Activated CD8-positive, alpha-beta memory T cell treated with anti-CD3 and anti-CD28 coated beads for 36 hours (primary cell): Measurements from ENCODE around the gene LUC7L3. TPM values are rescaled to one million over a fixed set of nuclear protein-coding genes. Genes with fewer than 3 reads are reported as not detected.
"Not testable (repeated sequence)": the region's sequence is repeated elsewhere in the genome, so short reads cannot be mapped to it uniquely, and the experiment has no call there.

Source experiments
- CTCF ChIA-PET: fragments of 350-600 bp; sonication (Branson Sonifier 250); formaldehyde crosslinking; loops from one replicate; lab custom pipeline; 2021; ENCODE audit warnings: antibody characterized with exemption; lab: Charles Lee
- POLR2A ChIA-PET: fragments of 350-600 bp; sonication (Branson Sonifier 250); formaldehyde crosslinking; loops from one replicate; lab custom pipeline; 2021; ENCODE audit warnings: antibody characterized with exemption; lab: Charles Lee
- total RNA-seq, 2 experiments: library from RNA; stranded (reverse); gene quantifications; one replicate each; pipeline ENCODE4 v1.2.3, GENCODE V29; 2021

Gene LUC7L3, protein sequence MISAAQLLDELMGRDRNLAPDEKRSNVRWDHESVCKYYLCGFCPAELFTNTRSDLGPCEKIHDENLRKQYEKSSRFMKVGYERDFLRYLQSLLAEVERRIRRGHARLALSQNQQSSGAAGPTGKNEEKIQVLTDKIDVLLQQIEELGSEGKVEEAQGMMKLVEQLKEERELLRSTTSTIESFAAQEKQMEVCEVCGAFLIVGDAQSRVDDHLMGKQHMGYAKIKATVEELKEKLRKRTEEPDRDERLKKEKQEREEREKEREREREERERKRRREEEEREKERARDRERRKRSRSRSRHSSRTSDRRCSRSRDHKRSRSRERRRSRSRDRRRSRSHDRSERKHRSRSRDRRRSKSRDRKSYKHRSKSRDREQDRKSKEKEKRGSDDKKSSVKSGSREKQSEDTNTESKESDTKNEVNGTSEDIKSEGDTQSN
- total RNA-seq = 100 to 1,000 TPM; 107 to 112 TPM

DNA sequence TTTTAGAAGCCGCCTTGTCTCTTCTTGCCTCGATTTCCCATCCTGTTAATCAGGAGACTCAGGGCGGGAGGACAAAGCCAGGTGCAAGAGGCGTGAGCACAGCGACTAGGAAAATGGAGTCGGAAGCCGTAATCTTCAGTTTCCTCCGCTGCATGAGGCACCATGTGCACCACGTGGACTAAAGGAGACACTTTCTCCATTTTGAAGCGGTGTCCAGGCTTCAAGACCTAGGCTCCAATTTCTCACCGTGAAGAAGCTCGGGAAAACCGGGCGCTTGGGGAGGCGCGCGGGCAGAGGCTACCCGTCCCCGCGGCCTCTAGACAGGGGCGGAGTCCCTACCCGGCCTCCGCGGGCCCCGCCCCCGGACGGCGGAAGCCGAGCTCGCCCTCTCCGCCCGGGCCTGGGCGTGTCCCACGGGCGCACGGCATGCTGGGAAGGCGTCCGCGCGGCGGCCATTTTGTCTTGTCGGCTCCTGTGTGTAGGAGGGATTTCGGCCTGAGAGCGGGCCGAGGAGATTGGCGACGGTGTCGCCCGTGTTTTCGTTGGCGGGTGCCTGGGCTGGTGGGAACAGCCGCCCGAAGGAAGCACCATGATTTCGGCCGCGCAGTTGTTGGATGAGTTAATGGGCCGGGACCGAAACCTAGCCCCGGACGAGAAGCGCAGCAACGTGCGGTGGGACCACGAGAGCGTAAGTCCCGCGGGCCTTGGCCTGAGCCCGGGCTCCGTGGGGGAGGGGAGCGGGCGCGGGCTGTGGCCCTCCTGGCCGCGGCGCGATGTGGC is at the start of gene LUC7L3:
Gene LUC7L3 (plus strand): TSS at position 460 of the 780 bp plus-strand sequence. CDS start 130 bp downstream, at position 590.
- CTCF ChIA-PET = interaction anchor here (0.6 to 1.0 kb wide), 2 partner anchors 11 to 20 kb away, joined by 3 to 4 read pairs; no protein-coding TSS in a partner anchor
- POLR2A ChIA-PET = interaction anchor here (0.5 to 1.8 kb wide), 7 partner anchors 9 to 320 kb away, joined by 3 to 7 read pairs (median 5); partner anchors contain the start of genes ANKRD40 and TOB1

DNA sequence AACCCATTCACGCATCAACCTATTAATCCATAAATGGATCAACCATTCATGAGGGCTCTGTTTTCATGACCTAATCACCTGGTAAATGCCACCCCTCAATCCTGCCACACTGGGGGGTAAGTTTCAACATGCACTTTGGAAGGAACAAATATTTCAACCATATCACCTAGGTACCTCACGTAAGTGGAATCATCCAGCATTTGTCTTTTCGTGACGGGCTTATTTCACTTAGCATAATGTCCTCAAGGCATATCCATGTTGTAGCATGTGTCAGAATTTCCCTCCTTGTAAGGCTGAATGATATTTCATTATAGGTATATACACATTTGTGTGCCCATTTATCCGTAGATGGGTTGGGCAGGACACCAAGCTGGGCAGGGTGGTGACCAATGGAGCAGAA is 47.3 kb upstream of the LUC7L3 start:
- POLR2A ChIA-PET = no interaction called here

DNA sequence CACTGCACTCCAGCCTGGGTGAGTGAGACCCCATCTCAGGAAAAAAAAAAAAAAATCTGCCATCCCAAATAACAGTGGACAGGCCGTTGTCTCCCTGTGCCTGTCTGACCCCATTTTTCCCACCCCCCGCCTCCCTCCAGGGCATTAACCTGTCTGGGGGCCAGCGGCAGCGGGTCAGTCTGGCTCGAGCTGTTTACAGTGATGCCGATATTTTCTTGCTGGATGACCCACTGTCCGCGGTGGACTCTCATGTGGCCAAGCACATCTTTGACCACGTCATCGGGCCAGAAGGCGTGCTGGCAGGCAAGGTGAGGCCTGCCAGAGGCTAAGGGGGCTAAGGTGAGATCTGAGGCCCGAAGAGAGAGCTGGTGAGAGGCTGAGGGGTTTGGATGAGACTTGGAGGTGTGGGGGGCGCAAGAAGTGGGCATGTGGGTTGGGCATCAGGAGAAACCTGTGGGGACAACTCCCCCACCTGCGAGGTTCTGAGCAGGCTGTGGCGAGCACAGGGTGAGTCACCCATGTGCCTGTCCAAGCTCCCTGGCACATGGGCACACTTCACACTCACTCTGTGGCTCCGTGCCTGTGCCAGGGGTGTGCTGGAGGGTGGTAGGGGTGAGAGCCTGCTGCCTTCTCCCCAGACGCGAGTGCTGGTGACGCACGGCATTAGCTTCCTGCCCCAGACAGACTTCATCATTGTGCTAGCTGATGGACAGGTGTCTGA is 46.4 kb upstream of the LUC7L3 start:
- CTCF ChIA-PET = no interaction called here
- POLR2A ChIA-PET = no interaction called here

More for the DNA sequence above, 47.3 kb upstream of the LUC7L3 start:
- CTCF ChIA-PET = no interaction called here

DNA sequence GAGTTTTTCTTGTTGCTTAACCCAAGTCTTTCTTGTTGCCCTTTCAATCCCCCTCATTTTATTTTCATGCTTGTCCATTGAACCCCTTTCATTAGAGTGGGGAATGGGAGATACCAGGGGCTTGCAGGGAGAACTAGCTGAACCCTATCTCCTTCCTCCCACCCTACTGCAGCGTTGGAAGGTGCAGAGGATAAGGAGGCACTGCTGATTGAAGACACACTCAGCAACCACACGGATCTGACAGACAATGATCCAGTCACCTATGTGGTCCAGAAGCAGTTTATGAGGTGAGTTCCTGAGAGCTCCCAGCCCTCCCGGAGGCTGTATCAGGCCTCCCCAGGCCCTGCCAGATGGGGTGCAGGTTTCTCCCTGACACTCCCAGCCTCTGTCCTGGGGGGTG is 44.2 kb upstream of the LUC7L3 start:
- ChIA-PET POLR2A (no interaction called here), CTCF (interaction anchor here (1.5 kb wide), 1 partner anchor 61 kb away, joined by 3 read pairs; no protein-coding TSS in a partner anchor)

DNA sequence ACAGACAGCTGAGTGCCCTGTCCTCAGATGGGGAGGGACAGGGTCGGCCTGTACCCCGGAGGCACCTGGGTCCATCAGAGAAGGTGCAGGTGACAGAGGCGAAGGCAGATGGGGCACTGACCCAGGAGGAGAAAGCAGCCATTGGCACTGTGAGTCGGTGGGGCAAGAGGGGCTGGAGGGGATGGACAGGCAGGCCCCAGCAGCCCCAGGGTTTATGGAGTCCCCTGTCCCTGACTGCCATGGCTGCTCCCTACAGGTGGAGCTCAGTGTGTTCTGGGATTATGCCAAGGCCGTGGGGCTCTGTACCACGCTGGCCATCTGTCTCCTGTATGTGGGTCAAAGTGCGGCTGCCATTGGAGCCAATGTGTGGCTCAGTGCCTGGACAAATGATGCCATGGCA is 43.8 kb upstream of the LUC7L3 start:
- ChIA-PET CTCF (interaction anchor here (1.5 kb wide), 1 partner anchor 61 kb away, joined by 3 read pairs; no protein-coding TSS in a partner anchor), POLR2A (no interaction called here)

DNA sequence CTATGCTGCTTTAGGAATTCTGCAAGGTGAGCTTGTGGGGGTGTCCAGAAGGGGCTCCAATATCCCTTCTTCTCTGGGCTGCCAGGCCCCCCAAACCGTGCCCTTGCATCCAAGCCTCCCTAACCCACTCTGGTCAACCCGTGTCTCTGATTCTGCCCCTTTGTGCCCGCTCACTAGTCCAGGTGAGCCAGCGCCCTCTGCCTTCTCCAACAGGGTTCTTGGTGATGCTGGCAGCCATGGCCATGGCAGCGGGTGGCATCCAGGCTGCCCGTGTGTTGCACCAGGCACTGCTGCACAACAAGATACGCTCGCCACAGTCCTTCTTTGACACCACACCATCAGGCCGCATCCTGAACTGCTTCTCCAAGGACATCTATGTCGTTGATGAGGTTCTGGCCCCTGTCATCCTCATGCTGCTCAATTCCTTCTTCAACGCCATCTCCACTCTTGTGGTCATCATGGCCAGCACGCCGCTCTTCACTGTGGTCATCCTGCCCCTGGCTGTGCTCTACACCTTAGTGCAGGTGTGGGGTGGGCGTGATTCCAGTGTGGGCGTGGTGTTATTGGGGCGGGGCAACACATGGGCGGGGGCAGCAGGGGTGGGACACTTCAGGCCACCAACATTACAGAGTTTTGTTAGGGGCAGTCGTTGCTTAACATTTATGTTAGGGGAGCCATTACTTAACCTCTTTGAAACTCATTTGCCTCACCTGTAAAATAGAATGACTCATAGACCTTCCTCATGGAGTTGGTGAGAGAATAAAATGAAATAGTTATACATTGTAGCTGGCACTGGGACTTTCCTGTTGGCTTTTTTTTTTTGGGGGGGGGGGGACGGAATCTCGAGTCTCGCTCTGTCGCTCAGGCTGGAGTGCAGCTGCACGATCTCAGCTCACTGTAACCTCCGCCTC is 43.1 kb upstream of the LUC7L3 start:
- POLR2A ChIA-PET = no interaction called here
- CTCF ChIA-PET = interaction anchor here (1.5 kb wide), 1 partner anchor 62 kb away, joined by 3 read pairs; no protein-coding TSS in a partner anchor

DNA sequence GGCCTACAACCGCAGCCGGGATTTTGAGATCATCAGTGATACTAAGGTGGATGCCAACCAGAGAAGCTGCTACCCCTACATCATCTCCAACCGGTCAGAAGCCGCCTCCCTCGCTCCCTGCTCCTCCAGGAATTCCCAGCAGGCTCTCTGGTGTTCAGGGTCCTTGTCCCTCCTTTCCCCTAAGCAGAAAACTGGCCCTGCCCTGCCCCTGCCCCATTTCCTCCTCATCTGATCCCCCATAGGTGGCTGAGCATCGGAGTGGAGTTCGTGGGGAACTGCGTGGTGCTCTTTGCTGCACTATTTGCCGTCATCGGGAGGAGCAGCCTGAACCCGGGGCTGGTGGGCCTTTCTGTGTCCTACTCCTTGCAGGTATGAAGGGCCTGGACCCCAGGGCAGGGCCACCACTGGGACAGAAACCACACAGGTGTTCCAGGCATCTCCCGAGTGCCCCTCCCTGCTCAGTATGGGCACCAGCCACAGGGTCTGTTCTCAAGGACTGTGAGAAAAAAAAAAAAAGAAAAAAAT is 41.5 kb upstream of the LUC7L3 start:
- ChIA-PET CTCF (no interaction called here), POLR2A (no interaction called here)

DNA sequence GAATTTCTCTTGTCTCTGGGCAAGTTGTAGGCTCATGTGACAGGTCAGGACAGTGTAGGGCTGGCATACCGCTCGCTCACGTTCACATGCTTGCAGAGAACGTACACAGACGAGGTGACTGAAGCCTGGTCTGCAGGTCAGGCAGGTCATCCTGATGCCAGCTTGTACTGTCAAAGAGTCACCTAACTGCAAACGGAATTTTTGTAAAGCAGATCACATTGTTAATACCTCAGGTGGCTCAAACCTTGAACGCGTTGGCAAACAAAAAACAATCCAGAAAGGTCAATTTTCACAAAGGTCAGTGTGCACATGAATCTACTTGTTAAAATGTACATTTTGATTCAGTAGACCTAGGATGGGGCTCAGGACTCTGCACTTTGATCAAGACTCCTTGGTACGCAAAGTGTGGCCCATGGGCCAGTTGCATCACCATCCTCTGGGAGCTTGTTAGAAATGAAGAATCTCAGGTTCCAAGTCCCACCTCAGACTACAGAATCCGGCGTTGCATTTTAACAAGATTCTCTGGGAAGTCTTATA is 40.3 kb upstream of the LUC7L3 start:
- POLR2A ChIA-PET = no interaction called here

DNA sequence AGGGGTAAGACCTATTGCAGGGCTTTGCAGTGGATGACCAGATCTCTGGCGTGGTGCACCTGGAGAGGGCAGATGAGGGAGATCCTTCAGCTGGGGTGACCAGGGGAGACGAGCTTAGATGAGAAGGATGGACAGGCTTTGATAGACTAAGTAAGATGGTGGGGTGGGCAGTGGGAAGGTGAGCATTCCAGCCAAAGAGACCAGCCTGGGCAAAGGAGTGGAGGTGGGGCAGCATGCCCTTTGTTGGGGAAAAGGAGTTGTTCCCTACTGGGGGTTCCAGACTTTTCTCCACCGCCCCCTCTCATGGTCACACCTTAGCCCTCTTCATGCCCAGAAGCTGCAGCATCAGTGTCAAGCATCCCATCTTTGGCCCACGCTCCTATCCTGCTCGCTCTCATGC is 39.3 kb upstream of the LUC7L3 start:
- POLR2A ChIA-PET = no interaction called here
- CTCF ChIA-PET = interaction anchor here (0.7 to 0.9 kb wide), 2 partner anchors 15 to 149 kb away, joined by 3 read pairs; no protein-coding TSS in a partner anchor

More for the DNA sequence above, 40.3 kb upstream of the LUC7L3 start:
- CTCF ChIA-PET = no interaction called here

DNA sequence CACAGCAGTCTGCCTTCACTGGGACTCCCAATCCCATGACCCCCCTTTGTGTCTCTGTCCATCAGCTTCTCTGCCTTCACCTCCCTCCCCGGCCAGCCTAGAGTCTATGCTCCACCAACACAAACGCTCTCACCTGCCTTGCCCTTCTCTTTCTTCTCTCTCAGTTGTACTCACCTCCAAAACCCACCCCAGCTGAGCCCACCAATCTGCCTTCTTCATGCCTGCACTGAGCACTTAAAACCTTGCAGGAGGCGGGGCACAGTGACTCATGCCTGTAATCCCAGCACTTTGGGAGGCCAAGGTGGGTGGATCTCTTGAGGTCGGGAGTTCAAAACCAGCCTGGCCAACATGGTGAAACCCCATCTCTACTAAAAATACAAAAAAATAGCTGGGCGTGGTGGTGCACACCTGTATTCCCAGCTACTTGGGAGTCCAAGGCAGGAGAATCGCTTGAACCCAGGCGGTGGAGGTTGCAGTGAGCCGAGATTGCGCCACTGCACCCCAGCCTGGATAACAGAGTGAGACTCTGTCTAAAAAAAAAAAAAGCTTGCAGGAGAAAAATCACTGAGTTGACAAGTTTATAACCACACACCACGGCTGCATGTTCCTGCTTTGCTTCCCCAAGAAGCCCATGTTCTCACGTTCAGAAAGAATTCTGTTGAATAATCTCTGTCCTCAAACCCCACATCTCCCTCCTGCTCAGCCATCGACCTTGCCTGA is 38.7 kb upstream of the LUC7L3 start:
- POLR2A ChIA-PET = not testable (repeated sequence)
- CTCF ChIA-PET = interaction anchor here (0.7 to 0.9 kb wide), 2 partner anchors 15 to 148 kb away, joined by 3 read pairs; no protein-coding TSS in a partner anchor

DNA sequence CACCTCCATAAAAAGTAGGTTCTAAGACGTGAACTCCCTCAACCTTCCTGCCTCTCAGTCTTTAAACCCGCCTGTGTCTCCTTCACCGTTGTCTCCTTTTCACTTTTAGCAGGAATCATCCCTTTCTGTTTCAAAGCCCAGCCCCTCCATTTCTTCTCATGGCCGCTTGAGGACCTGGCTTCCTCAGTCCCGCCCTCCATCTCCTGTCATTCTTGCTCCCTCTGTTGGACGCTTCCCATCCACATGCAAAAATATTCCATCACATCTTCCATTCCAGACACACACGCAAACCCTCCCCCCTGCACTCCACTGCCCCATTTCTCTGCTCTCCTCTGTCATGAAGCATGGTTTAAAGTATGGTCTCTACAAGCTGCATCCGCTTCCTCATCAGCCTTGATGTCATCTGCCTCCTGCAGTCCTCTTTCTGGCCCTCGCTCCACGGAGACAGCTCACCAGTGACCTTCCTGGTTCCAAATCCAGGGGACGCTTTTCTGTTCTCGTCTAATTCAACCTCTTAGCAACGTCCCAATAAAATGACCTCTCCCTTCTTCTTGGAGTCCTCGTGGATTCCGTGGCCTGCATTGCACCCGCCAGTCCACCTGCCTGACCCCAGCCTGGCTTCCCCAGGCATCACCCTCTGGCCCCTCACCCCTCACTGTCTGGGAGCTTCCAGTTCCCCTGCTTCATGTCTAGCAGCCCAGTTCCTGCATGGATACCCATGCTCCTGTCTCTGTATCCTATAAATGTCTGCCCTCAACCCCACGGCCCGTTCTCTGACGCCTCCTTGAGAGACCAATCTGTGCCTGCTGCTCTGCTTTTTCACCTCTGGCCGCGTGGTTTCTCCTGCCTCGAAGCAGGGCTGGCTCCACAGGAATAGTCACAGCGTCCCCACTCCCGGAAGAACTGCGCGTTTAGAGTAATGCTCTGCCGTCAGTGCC is 37.9 kb upstream of the LUC7L3 start:
- CTCF ChIA-PET = no interaction called here

DNA sequence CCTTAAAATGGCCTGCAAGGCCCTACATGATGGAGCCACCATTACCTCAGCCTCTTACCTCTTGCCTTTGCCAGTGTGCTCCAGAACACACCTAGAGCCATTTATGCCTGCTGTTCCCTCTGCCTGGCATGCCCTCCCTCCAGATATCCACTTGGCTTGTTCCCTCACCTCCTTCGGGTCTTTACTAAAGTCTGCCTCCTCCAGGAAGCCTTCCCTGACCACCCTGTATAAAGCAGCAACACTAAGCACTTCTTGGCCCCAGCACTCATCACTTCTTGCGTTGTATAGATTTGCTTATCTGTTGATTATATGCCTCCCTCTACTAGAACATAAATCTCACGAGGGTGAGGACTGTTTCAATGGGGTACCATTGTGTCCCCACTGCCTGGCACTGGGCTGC is 37.0 kb upstream of the LUC7L3 start:
- ChIA-PET POLR2A (no interaction called here), CTCF (no interaction called here)

More for the DNA sequence above, 37.9 kb upstream of the LUC7L3 start:
- POLR2A ChIA-PET = no interaction called here

DNA sequence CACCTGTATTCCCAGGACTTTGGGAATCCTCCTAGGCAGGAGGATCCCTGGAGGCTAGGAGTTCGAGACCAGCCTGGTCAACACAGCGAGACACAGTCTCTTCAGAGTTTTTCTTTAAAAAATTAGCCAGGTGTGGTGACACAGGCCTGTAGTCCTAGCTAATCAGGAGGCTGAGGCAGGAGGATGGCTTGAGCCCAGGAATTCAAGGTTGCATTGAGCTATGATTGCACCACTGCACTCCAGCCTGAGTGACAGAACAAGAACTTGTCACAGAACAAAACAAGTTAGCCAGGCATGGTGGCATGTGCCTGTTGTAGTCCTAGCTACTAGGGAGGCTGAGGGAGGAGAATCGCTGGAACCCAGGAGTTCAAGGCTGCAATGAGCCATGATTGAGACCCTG is 36.5 kb upstream of the LUC7L3 start:
- ChIA-PET CTCF (no interaction called here), POLR2A (no interaction called here)

DNA sequence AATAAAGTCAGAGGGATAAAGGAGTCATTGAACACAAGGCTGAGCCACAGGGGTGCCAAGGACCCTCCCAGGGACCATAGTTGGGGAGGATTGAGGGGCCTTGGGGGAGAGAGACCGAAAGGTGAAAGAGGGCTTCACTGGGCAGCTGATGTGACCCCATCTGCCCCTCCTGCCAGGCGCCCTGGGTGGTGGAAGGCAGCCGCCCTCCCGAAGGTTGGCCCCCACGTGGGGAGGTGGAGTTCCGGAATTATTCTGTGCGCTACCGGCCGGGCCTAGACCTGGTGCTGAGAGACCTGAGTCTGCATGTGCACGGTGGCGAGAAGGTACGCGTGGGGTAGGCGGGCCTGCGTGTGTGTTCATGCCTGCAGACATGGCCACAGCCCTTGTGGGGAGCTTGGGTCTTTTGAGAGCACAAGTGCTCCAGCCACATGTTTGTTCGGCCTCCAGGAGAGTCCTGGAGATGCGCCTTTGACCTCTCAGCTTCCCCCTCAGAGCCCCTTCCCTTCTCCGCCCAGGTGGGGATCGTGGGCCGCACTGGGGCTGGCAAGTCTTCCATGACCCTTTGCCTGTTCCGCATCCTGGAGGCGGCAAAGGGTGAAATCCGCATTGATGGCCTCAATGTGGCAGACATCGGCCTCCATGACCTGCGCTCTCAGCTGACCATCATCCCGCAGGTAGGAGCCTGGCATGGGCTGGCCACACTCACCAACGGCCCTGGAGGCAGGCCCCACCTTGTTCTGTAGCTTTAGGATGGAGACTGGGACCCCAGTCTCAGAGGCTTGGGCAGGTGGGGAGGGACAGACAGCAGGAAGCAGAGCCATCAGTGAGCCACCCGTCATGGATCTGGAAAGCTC is 35.7 kb upstream of the LUC7L3 start:
- ChIA-PET CTCF (interaction anchor here (1.1 kb wide), 1 partner anchor 52 kb away, joined by 3 read pairs; no protein-coding TSS in a partner anchor), POLR2A (interaction anchor here (0.6 kb wide), 1 partner anchor 61 kb away, joined by 4 read pairs; no protein-coding TSS in a partner anchor)

DNA sequence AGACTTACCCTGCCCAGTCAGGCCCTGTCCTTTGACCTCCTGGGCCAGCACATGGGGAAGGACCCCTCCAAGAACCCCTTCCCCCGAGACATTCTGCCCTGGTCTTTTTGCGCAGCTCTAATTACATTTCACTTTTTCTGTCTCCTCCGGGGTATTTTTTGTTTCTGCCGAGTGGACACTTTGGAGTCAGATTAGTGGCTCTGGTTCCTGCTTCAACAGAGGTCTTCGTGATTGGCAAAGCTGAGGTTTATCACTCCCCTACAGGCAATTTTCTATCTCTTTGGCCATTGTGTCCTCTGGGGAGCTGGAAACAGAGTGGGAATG is 35.2 kb upstream of the LUC7L3 start:
- ChIA-PET POLR2A (interaction anchor here (0.6 kb wide), 1 partner anchor 61 kb away, joined by 4 read pairs; no protein-coding TSS in a partner anchor), CTCF (interaction anchor here (1.1 kb wide), 1 partner anchor 53 kb away, joined by 3 read pairs; no protein-coding TSS in a partner anchor)
